Suprapubic skin (tissue), 3 donors: Measurements from ENCODE around the gene HOXB8.

Experiments used
- CTCF ChIP-seq, 2 donors: fragments of 200-600 bp in 1 of 2; fragments of 450-650 bp in 1 of 2; sonication (generic) in 1 of 2; IDR thresholded peaks; one replicate each; pipeline ENCODE4 v1.5.1; 2016 to 2019; ENCODE audit warnings: antibody characterized with exemption in 2 of 2, mild to moderate bottlenecking in 1 of 2, moderate library complexity in 1 of 2
- POLR2A ChIP-seq, 2 donors: fragments of 450-650 bp; IDR thresholded peaks; one replicate each; pipeline ENCODE4 v1.6.1; 2017; ENCODE audit warnings: antibody characterized with exemption in 2 of 2, mild to moderate bottlenecking in 2 of 2, moderate library complexity in 2 of 2

GRCh38 chr17:48593126-48593829 lies 21.8 kb downstream of the HOXB8 start, which contains the start of gene HOXB5:
- TF ChIP-seq POLR2A (IDR thresholded peaks at IDR 0.05) (no peak), CTCF (IDR thresholded peaks at IDR 0.05) (no peak)
